ENCODE data around the gene NPFFR2.

- TF ChIP-seq YY1 (IDR thresholded peaks at IDR 0.05; ENCODE audit: extremely low read depth, insufficient replicate concordance, low read depth, low read length) (no peak), POLR2A (IDR thresholded peaks at IDR 0.05; ENCODE audit: borderline replicate concordance, extremely low read depth, insufficient read depth, insufficient read length) (no peak), EZH2 (IDR thresholded peaks at IDR 0.05) (no peak), REST (IDR thresholded peaks at IDR 0.05; ENCODE audit: low read depth) (no peak), CTCF (IDR thresholded peaks at IDR 0.05 in 2 of 3, conservative IDR thresholded peaks at IDR 0.05 in 1 of 3; ENCODE audit: borderline replicate concordance in 1 of 3, insufficient read depth in 1 of 3, low read depth in 2 of 3, low read length in 2 of 3) (no peak), MAX (IDR thresholded peaks at IDR 0.05) (no peak), JUND (IDR thresholded peaks at IDR 0.05) (no peak), ZNF274 (IDR thresholded peaks at IDR 0.05; ENCODE audit: low read depth, low read length) (no peak)
Measured at GRCh38 chr4:72194046-72194445, 162.2 kb downstream of the NPFFR2 start.

Data from HCT116 (cell line).